HG03045 (cell line): ENCODE results near the gene EXOC6B.
"Not testable (repeated sequence)": the region's sequence is repeated elsewhere in the genome, so short reads cannot be mapped to it uniquely, and the experiment has no call there.

Experiments
- ATAC-seq: cut with Tn5 transposase; IDR thresholded peaks from one replicate; pipeline ENCODE4 v1.9.1; 2021; ENCODE audit warnings: mild to moderate bottlenecking, moderate library complexity; ENCODE audit not compliant: unreplicated experiment

The EXOC6B gene

DNA sequence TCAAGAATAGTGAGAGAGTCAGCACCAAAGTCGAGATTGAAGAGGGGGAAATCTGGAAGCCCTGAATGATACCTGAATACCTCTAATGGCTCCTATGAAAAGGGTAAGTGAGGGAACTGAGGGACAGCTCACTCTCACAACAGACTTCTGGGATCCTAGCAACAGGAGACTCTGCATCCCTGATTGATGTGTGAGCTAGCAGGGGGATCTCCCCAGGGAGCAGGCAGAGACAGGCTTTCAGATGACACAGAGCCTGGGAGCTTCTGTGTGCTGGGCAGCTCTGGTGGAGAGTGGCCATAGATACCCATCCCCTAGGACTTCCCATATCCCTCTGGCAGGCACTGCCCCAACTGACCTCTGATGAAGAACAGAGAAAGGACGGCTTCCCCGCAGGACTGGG, 206.2 kb downstream of the EXOC6B start:
- ATAC-seq: no peak

DNA sequence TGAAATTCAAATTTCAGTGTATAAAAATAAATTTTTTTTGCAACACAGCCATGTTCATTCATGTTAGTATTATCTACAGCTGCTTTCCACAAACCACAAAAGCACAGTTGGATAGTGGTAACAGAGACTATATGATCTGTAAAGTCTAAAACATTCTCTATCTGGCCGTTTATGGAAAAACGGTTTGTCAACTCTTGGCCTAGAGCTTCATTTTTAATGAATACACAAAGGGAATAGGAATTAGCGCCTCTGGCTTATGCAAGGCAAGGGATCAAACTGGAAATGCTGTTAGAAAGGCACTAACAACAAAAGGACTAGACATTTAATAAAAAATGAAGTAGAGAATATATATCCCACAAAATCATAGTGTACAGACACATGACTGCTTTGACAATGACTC, 211.9 kb downstream of the EXOC6B start:
- ATAC-seq: no peak

- ATAC-seq: no peak
These were observed 213.1 kb downstream of the EXOC6B start for GRCh38 chr2:72612614-72613160.

DNA sequence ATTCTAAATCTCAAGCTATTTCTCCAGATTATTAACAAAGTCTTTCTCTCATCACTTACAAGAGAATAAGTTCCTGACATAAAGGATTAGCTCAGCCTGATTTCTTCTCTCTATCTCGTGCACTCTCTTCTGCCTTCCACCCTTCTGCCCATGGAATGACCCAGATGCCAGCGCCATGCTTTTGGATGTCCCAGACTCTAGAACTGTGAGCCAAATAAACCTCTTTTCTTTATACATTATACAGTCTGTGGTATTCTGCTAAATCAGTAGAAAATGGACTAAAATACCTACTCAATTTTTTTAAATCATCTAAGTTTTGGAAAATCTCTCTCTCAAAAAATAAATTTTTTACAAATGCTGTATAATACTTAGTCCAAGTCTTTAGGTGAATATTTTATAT, 218.6 kb downstream of the EXOC6B start:
- no peak for ATAC-seq

GRCh38 chr2:72605836-72606442, 219.9 kb downstream of the EXOC6B start:
- ATAC-seq: no peak

DNA sequence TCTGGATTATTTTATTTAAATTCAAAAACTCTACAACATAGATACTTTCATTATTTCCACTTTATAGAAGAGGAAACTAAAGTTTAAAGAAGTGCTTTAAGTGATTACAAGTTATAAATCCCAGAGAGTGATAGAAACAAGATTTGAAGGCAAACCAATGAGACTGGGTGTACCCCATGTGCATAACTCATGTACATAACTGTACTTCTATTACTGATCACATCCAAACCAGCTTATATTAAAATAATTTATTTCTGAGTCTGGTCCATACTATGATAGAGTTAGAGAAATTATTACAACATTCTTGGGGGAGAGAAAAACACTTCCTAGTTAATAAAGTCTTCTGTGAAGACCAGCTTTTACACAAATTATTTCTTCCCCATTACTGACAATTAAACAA, 221.4 kb downstream of the EXOC6B start:
- no peak for ATAC-seq

- no peak for ATAC-seq
These were observed 222.4 kb downstream of the EXOC6B start for GRCh38 chr2:72603481-72603880.

GRCh38 chr2:72602711-72603110, 223.1 kb downstream of the EXOC6B start:
- ATAC-seq: no peak

DNA sequence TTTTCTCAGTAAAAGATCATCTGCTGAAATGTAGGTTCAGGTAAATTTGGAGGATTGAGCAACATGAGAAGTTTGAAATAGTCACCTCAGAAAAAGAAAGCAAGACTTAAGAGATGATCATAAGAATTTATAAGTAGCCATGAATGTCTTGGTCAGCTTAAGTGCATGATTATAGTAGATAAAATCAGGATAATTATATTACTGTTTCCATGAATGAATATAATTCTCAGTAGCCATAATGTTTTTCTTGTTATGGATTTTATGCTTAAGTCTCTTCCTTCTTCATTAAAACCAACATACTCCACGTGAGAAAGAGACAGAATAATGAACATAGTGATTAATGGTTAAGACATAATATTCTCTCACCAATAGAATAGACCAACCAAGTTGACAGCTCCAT, 223.7 kb downstream of the EXOC6B start:
- no peak for ATAC-seq

DNA sequence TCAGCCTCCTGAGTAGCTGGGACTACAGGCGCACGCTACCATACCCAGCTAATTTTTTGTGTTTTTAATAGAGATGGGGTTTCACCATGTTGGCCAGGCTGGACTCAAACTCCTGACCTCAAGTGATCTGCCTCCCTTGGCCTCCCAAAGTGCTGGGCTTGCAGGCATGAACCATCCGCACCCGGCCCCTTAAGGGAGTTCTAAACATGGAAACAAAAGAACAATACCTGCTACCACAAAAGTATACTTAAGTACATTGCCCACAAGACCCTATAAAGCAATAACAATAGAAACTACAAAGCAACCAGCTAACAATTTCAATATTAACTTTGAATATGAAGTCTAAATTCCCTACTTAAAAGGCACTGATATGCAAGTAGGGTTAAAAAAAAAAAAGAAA, 242.0 kb downstream of the EXOC6B start:
- ATAC-seq: not testable (repeated sequence)

- no peak for ATAC-seq
These were observed 242.5 kb downstream of the EXOC6B start for GRCh38 chr2:72583376-72583775.

- no peak for ATAC-seq
These were observed 244.2 kb downstream of the EXOC6B start for GRCh38 chr2:72581560-72582181.

GRCh38 chr2:72579591-72580180, 246.1 kb downstream of the EXOC6B start:
- ATAC-seq: no peak

DNA sequence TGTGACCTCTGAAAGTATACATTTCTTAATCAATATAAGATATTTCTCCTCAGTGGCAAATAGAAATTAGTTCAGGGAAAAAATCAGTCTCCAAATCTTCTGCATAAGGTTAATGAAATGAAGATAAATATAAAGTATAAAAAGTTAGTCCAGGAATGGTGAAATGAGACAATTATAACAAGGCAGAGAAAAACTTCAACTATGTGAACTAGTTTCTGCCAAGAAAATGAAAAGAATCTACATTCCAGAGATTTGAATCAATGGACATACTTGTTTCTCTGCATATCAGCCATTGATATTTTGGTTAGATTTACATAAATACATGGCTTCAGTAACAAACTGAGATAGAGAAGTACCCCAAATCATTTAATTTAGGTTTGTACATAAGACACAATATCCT, 249.0 kb downstream of the EXOC6B start:
- no peak for ATAC-seq

- no peak for ATAC-seq
These were observed 249.4 kb downstream of the EXOC6B start for GRCh38 chr2:72576459-72576858.

DNA sequence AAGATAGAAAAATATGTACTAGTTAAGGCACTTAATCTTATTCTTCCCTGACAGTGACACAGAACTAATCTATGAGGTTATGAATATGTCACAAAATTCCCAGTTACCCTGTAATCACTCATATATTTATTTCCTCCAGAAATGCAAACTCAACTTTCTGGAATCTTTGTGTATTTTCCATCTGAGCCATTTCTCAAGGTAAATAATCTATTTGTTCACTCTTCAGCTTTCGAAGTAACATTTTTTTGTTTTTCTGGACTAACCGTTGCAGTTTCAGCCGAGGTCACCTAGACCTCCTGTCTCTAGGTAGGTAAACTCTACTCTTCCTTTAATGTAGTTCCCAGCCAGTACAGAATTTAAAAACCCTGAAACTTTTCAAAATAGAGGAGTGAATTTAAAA, 250.9 kb downstream of the EXOC6B start:
- ATAC-seq: no peak

DNA sequence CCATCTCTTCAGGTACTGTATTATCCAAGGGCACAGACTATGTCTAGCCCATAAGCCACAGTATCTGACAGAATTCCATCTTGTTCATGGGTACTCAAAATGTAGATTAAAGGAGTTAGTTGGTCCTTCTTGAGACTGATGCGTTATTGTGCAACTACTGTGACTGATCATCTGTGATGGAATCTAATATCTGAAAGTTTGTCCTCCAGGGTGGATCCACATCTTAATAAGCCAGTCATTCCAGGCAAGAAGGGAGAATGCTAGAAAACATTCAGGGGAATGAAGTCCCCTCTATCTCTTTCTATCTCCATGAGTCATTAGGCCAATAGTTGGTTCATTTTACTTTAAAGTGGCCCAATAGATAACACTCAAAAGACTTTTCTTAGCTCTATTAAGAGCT, 252.6 kb downstream of the EXOC6B start:
- ATAC-seq: no peak

DNA sequence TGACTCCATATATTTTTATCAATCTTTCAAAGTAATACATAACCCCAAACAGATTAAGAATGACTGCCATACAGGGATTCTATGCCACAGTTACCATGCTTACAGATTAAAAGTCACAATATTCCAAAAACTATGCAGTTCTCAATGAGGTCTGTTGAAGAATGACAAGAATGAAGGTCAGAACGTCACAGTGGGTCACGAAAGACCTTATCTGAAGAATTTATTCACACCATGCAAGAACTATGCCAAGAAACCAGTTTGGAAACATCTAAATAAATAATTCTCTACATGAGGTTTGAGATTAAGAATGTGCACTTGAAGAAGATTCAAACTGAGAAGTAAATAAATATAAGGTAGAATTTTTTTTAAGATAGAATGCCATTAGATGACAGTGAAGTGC, 253.3 kb downstream of the EXOC6B start:
- ATAC-seq: no peak

- ATAC-seq: no peak
These were observed 255.4 kb downstream of the EXOC6B start for GRCh38 chr2:72570413-72570812.

- ATAC-seq: no peak
These were observed 263.2 kb downstream of the EXOC6B start for GRCh38 chr2:72562451-72563153.

DNA sequence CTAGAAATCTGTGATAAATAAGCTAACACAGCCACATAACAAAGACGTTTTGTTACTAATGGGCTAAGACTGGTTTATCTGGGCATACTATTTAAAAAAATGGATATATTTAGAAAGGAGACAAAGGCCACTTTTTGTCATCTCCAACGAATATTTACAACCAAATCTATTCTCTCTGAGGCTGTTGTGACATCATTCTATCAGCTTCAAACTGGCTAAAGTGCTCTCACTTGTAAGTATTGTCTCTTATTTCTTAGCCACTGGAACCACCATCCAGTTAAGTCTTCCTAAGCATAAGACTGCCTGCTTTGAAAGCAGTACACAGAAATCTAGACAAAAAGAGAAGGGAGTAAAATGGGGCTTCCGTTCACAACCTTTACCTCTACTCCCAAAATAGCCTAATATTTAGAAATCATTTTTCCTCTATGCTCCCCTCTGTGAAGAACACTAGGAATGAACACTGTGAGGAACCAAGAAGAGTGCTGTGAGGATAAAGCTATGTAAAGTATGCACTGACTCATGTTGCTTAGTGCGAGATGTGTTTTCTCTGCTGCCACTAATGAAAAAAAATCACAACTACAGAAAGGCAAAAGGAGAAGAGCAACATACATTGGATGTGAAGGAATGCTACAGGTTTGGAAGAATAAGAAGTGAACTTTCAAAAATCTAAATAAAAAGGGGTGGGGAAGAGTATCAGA, 264.1 kb downstream of the EXOC6B start:
- no peak for ATAC-seq
